Neural crest cell (in vitro differentiated cells): ENCODE data around the gene EMCN. TPM values are rescaled to one million over a fixed set of nuclear protein-coding genes. Genes with fewer than 3 reads are reported as not detected.
"Not testable (repeated sequence)": the region's sequence is repeated elsewhere in the genome, so short reads cannot be mapped to it uniquely, and the experiment has no call there.

Experiments
- DNase-seq: peaks from one replicate; pipeline ENCODE4 v3.0.0; 2021; ENCODE audit warnings: low read depth, mixed read lengths, low spot score
- H3K27ac Mint-ChIP-seq: one replicate; pipeline ENCODE4 v1.8.0; 2021; ENCODE audit warnings: mild to moderate bottlenecking, mixed read lengths; ENCODE audit not compliant: unreplicated experiment
- H3K27me3 Mint-ChIP-seq: 2 replicates; pipeline ENCODE4 v1.8.0; 2021; ENCODE audit warnings: low read depth, mild to moderate bottlenecking, mixed read lengths
- H3K36me3 Mint-ChIP-seq: 2 replicates; pipeline ENCODE4 v1.8.0; 2021; ENCODE audit warnings: low read depth, mild to moderate bottlenecking, mixed read lengths
- H3K4me1 Mint-ChIP-seq: 2 replicates; pipeline ENCODE4 v1.8.0; 2021; ENCODE audit warnings: mixed read lengths
- H3K4me3 Mint-ChIP-seq: one replicate; pipeline ENCODE4 v1.8.0; 2021; ENCODE audit warnings: mild to moderate bottlenecking, mixed read lengths
- H3K9me3 Mint-ChIP-seq: 2 replicates; pipeline ENCODE4 v1.8.0; 2021; ENCODE audit warnings: mixed read lengths
- CTCF ChIP-seq: fragments of 200-600 bp; sonication (generic); conservative IDR thresholded peaks from 2 replicates; pipeline ENCODE4 v1.5.0; 2021; ENCODE audit warnings: antibody characterized with exemption, mild to moderate bottlenecking
- total RNA-seq: library from RNA; stranded (reverse); gene quantifications from 2 replicates; pipeline ENCODE4 v1.2.1, GENCODE V29; 2021

EMCN gene
- total RNA-seq, 1 donor from 2014 or later, result not detected

GRCh38 chr4:100547541-100548199, 29.8 kb upstream of the EMCN start:
- TF ChIP-seq CTCF, result no peak
- H3K36me3 Mint-ChIP-seq, result no peaks in the 10 kb centered on the region
- no peak for DNase-seq
- H3K27ac Mint-ChIP-seq, result no peak overlapping the region
- H3K27me3 Mint-ChIP-seq, result no peaks in the 10 kb centered on the region
- H3K4me3 Mint-ChIP-seq, result no peak overlapping the region
- no peaks in the 10 kb centered on the region for H3K4me1 Mint-ChIP-seq
- H3K9me3 Mint-ChIP-seq, result no peaks in the 10 kb centered on the region

DNA sequence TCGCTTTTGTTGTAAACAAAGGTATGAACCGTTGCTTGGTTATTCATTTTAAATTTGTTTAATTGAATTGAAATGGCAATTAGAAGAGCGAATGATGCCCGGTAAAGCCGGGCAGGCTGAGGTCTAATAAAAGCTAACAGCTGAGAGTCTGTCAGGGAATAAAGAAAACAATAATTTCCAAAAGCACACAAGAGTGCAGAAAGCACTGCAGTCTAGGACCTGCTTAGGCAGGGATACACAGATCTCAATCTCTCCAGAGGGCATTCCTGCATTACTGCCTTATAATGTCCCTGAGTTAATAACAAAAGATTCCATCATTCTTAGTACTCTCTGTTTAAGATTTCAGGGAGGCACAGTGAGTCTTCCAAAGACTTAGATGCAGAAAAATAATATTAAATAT, 27.6 kb upstream of the EMCN start:
- Mint-ChIP-seq H3K9me3 (no peaks in the 10 kb centered on the region), H3K27ac (no peak overlapping the region), H3K4me3 (no peak overlapping the region), H3K27me3 (no peaks in the 10 kb centered on the region), H3K36me3 (no peaks in the 10 kb centered on the region), H3K4me1 (no peaks in the 10 kb centered on the region)
- TF ChIP-seq CTCF, result no peak
- no peak for DNase-seq

DNA sequence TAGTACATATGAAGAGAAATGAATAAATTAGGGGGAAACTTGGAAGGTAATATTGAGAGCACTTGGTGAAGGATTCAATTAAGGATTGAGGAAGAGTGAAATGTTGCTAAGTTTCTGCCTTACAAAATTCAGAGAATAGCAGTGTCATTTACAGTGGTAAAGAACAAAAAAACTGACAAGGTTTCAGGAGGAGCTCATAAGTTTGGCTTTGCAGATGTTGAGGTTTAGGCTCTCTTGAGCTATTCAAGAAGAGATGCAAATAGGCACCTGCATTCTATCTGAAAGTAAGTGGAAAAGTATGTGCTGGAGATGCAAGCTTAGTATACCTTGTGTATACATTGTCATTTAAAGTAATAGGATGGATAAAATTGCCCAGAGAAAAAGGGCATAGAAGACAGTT, 22.3 kb upstream of the EMCN start:
- Mint-ChIP-seq H3K4me3 (no peak overlapping the region), H3K27me3 (no peaks in the 10 kb centered on the region), H3K4me1 (no peaks in the 10 kb centered on the region), H3K27ac (no peak overlapping the region), H3K9me3 (peaks cover 8% of the 10 kb centered on the region), H3K36me3 (no peaks in the 10 kb centered on the region)
- no peak for DNase-seq
- TF ChIP-seq CTCF, result no peak

DNA sequence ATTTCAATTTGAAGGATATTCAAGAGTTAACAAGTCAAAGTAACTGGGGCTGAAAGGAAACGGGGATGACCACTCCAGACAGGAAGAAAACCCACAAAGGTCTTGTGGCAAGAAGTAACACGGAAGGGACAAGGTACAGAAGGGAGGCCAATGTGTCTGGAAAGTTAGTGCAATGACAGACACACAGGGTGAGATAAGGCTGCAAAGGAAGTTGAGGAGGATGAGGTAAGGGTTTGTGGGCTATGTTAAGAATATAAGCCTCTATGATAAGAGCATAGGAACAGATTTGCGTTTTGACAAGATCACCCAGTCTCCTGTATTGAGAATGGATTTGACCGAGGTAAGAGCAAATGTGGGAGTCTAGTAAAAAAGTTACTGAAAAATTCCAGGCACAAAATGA, 21.9 kb upstream of the EMCN start:
- no peak overlapping the region for H3K27ac Mint-ChIP-seq
- H3K9me3 Mint-ChIP-seq, result peaks cover 8% of the 10 kb centered on the region
- no peak for DNase-seq
- no peaks in the 10 kb centered on the region for H3K27me3 Mint-ChIP-seq
- H3K36me3 Mint-ChIP-seq, result no peaks in the 10 kb centered on the region
- no peak for TF ChIP-seq CTCF
- no peak overlapping the region for H3K4me3 Mint-ChIP-seq
- no peaks in the 10 kb centered on the region for H3K4me1 Mint-ChIP-seq

GRCh38 chr4:100533741-100534140, 15.9 kb upstream of the EMCN start:
- Mint-ChIP-seq H3K36me3 (no peaks in the 10 kb centered on the region), H3K27me3 (no peaks in the 10 kb centered on the region), H3K4me3 (no peak overlapping the region), H3K4me1 (peaks cover 7% of the 10 kb centered on the region), H3K9me3 (peaks cover 13% of the 10 kb centered on the region), H3K27ac (no peak overlapping the region)
- no peak for DNase-seq
- no peak for TF ChIP-seq CTCF

DNA sequence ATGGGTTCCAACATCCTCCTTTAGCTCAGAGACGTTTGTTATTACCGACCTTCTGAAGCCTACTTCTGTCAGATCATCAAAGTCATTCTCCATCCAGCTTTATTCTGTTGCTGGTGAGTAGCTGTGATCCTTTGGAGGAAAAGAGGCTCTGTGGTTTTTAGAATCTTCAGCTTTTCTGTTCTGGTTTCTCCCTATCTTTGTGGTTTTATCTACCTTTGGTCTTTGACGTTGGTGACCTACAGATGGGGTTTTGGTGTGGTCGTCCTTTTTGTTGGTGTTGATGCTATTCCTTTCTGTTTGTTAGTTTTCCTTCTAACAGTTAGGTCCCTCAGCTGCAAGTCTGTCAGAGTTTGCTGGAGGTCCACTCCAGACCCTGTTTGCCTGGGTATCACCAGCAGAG, 12.3 kb upstream of the EMCN start:
- not testable (repeated sequence) for H3K27me3 Mint-ChIP-seq, H3K4me3 Mint-ChIP-seq, DNase-seq, H3K9me3 Mint-ChIP-seq, H3K4me1 Mint-ChIP-seq, H3K27ac Mint-ChIP-seq, H3K36me3 Mint-ChIP-seq
